ENCODE measurements around the gene ZNF598. TPM values are rescaled to one million over a fixed set of nuclear protein-coding genes. Genes with fewer than 3 reads are reported as not detected.

Gene ZNF598
- total RNA-seq, 2 donors from 2014 or later, result 45.6 to 49.5 TPM

DNA sequence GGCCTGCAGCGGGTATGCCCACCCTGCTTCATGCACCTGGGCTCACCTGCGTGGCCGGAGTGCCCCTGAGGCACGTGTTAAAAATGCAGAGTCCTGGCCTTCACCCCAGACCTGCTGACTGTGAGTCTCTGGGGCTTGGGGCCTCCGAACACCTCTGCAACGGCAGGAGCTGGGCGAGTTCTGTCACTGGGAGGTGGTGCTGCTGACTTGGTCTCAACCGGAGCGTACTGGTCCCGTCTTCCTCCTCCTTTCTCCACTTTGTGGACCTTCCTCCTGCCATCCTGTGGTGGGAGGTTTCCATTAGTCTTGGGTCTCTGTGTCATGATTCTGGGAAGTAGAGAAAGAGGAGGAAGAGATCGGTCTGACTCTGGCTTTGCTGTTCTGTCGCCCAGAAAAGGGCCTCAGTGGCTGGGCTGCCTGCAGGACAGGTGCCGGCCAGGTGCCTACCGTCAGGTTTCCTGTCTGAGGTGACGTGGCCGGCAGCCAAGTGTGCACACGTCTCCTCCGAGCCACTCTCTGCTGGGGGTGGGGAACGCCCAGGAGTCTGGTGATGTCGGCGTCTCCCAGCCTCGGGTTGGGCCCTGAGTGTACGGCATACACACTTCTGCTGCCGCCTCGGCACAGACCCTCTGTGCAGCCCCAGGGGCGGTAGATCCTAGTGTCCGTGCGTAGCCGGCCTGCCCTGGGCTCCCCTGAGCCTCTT lies 45.1 kb upstream of the ZNF598 start:
- H3K4me3 Mint-ChIP-seq, result no peak overlapping the region
- WGBS, 2 experiments (ENCODE audit: insufficient coverage in 1 of 2, insufficient read length in 1 of 2), result 95 to 100% methylated on average over 22 to 29 of the region's 29 CpGs
- H3K4me1 Mint-ChIP-seq, result peaks cover 4% of the 10 kb centered on the region
- Histone ChIP-seq H3K27ac (ENCODE audit: low read depth, low read length) (no peak overlapping the region), H3K27me3 (ENCODE audit: control insufficient read depth, insufficient read depth, low read length, poor library complexity, severe bottlenecking) (no peaks in the 10 kb centered on the region), H3K4me1 (ENCODE audit: control insufficient read depth, insufficient read depth, low read length) (no peaks in the 10 kb centered on the region), H3K9ac (ENCODE audit: extremely low read depth, low read length, poor library complexity, severe bottlenecking) (no peak overlapping the region), H3K4me3 (ENCODE audit: low read length) (no peak overlapping the region), H3K36me3 (ENCODE audit: control insufficient read depth, insufficient read depth, low read length) (peaks cover 15% of the 10 kb centered on the region), H3K9me3 (ENCODE audit: control insufficient read depth, low read length) (no peaks in the 10 kb centered on the region)
- no peak overlapping the region for H3K27ac Mint-ChIP-seq
- H3K9me3 Mint-ChIP-seq, result no peaks in the 10 kb centered on the region
- no peaks in the 10 kb centered on the region for H3K27me3 Mint-ChIP-seq (ENCODE audit: insufficient read depth)
- H3K36me3 Mint-ChIP-seq (ENCODE audit: low read depth), result peaks cover 30% of the 10 kb centered on the region
- TF ChIP-seq, protein P1, sequence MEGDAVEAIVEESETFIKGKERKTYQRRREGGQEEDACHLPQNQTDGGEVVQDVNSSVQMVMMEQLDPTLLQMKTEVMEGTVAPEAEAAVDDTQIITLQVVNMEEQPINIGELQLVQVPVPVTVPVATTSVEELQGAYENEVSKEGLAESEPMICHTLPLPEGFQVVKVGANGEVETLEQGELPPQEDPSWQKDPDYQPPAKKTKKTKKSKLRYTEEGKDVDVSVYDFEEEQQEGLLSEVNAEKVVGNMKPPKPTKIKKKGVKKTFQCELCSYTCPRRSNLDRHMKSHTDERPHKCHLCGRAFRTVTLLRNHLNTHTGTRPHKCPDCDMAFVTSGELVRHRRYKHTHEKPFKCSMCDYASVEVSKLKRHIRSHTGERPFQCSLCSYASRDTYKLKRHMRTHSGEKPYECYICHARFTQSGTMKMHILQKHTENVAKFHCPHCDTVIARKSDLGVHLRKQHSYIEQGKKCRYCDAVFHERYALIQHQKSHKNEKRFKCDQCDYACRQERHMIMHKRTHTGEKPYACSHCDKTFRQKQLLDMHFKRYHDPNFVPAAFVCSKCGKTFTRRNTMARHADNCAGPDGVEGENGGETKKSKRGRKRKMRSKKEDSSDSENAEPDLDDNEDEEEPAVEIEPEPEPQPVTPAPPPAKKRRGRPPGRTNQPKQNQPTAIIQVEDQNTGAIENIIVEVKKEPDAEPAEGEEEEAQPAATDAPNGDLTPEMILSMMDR (conservative IDR thresholded peaks at IDR 0.05), result no peak
- DNase-seq, result no peak

DNA sequence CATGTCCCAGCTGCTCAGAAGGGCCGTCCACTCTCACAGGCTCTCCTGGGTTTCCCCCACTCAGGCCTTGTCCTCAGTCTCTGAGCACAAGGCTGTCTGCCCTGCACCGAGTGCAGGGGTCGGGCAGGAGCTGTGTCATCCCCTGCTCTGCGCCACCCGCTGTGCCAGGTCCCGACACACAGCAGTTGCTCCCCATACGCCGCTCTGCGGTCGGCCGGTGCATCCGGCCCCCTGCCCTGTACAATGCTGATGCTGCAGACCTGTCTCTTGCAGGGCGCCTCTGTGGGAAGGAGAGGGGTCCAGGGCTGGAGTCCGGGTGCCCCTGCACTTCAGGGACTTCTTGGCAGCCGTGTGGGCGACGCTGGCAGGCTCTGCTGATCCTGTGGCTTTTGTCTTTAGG lies 44.3 kb upstream of the ZNF598 start:
- 94 to 98% methylated on average over 16 to 17 of the region's 17 CpGs for WGBS, 2 experiments (ENCODE audit: insufficient coverage in 1 of 2, insufficient read length in 1 of 2)
- Mint-ChIP-seq H3K36me3 (ENCODE audit: low read depth) (peaks cover 30% of the 10 kb centered on the region), H3K27me3 (ENCODE audit: insufficient read depth) (no peaks in the 10 kb centered on the region), H3K27ac (no peak overlapping the region), H3K4me1 (peaks cover 4% of the 10 kb centered on the region), H3K4me3 (no peak overlapping the region), H3K9me3 (no peaks in the 10 kb centered on the region)
- H3K27ac ChIP-seq (ENCODE audit: low read depth, low read length), result no peak overlapping the region
- DNase-seq, result no peak
- peaks cover 15% of the 10 kb centered on the region for H3K36me3 ChIP-seq (ENCODE audit: control insufficient read depth, insufficient read depth, low read length)
- H3K9me3 ChIP-seq (ENCODE audit: control insufficient read depth, low read length), result no peaks in the 10 kb centered on the region
- no peaks in the 10 kb centered on the region for H3K4me1 ChIP-seq (ENCODE audit: control insufficient read depth, insufficient read depth, low read length)
- no peak overlapping the region for H3K9ac ChIP-seq (ENCODE audit: extremely low read depth, low read length, poor library complexity, severe bottlenecking)
- no peak overlapping the region for H3K4me3 ChIP-seq (ENCODE audit: low read length)
- H3K27me3 ChIP-seq (ENCODE audit: control insufficient read depth, insufficient read depth, low read length, poor library complexity, severe bottlenecking), result no peaks in the 10 kb centered on the region
- TF ChIP-seq, protein P1 (conservative IDR thresholded peaks at IDR 0.05), result no peak

DNA sequence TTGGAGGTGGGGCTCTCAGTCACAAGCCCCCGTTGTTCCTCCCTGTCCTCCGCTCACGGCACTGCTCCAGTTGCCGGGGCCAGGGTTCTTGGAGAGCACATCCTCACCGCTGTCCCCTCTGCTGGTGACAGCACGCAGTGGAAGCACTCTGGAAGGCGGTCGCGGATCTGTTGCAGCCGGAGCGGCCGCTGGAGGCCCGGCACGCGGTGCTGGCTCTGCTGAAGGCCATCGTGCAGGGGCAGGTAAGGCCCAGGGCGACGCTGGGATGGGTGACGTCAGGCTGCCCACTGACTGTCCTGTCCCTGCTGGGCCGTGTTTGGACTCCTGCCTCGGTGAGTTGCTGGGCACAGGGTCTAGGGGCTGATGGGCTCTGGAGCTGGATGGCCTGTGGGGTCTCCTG lies 43.6 kb upstream of the ZNF598 start:
- Histone ChIP-seq H3K27ac (ENCODE audit: low read depth, low read length) (no peak overlapping the region), H3K4me1 (ENCODE audit: control insufficient read depth, insufficient read depth, low read length) (no peaks in the 10 kb centered on the region), H3K9me3 (ENCODE audit: control insufficient read depth, low read length) (no peaks in the 10 kb centered on the region), H3K27me3 (ENCODE audit: control insufficient read depth, insufficient read depth, low read length, poor library complexity, severe bottlenecking) (no peaks in the 10 kb centered on the region), H3K36me3 (ENCODE audit: control insufficient read depth, insufficient read depth, low read length) (peaks cover 15% of the 10 kb centered on the region), H3K9ac (ENCODE audit: extremely low read depth, low read length, poor library complexity, severe bottlenecking) (no peak overlapping the region), H3K4me3 (ENCODE audit: low read length) (no peak overlapping the region)
- DNase-seq, result no peak
- peaks cover 8% of the 10 kb centered on the region for H3K4me1 Mint-ChIP-seq
- H3K36me3 Mint-ChIP-seq (ENCODE audit: low read depth), result peaks cover 30% of the 10 kb centered on the region
- no peaks in the 10 kb centered on the region for H3K27me3 Mint-ChIP-seq (ENCODE audit: insufficient read depth)
- no peaks in the 10 kb centered on the region for H3K9me3 Mint-ChIP-seq
- H3K27ac Mint-ChIP-seq, result no peak overlapping the region
- no peak overlapping the region for H3K4me3 Mint-ChIP-seq
- TF ChIP-seq, protein P1 (conservative IDR thresholded peaks at IDR 0.05), result no peak
- WGBS, 2 experiments (ENCODE audit: insufficient coverage in 1 of 2, insufficient read length in 1 of 2), result 94 to 100% methylated on average over 7 to 21 of the region's 21 CpGs

Measured in endodermal cell (in vitro differentiated cells).